Stimulated activated CD8-positive, alpha-beta memory T cell treated with anti-CD3 and anti-CD28 coated beads, Interleukin-7, amount 100 ng/mL, for 1 hour (primary cell): ENCODE results near the gene ZNF732.
"Not testable (repeated sequence)": the region's sequence is repeated elsewhere in the genome, so short reads cannot be mapped to it uniquely, and the experiment has no call there.

ENCODE experiments used
- DNase-seq, 2 donors: peaks; one replicate each; pipeline ENCODE4 v3.0.0-alpha.2; 2020; ENCODE audit warnings: low read depth in 2 of 2

Gene ZNF732

DNA sequence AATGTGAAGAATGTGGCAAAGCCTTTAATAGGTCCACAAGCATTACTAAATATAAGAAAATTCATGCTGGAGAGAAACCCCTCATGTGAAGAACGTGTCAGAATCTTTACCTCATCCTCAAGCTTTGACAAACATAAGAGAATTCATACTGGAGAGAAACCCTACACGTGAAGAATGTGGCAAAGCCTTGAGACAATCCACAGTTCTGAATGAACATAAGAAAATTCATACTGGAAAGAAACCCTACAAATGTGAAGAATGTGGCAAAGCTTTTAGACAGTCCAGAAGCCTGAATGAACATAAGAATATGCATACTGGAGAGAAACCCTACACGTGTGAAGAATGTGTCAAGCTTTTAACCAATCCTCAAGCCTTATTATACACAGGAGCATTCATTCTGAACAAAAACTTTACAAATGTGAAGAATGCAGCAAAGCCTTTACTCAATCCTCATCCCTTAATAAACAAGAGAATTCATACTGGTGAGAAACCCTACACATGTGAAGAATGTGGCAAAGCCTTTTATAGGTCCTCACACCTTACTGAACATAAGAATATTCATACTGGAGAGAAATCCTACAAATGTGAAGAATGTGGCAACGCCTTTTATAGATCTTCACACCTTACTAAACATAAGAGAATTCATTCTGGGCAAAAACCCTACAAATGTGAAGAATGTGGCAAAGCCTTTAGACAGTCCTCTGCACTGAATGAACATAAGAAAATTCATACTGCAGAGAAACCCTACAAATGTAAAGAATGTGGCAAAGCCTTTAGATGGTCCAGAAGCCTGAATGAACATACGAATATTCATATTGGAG, 51.1 kb downstream of the ZNF732 start:
- DNase-seq = no peak

DNA sequence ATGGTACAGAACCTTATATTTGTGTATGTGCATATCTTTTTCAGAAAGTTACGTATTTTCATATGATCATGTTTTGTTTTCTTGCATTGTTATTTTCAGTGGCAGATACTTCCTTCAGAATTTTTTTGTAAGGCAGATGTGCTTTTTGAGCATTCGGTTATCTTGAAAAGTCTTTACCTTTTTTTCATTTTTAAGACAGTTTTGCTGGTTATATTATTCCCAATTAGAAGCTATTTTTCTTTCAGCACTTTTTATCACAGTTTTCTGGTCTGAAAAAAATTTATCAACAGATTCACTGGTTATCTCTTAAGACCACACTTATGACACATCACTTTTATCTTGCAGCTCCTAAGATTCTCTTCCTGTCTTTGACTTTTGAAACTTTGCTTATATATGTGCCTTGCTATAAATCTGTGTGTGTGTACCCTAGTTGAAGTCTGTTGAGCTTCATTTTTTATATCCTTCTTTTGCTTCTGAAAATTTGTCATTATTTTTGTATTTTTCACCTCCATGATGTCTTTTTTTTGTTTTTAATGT, 53.1 kb downstream of the ZNF732 start:
- DNase-seq = no peak

DNA sequence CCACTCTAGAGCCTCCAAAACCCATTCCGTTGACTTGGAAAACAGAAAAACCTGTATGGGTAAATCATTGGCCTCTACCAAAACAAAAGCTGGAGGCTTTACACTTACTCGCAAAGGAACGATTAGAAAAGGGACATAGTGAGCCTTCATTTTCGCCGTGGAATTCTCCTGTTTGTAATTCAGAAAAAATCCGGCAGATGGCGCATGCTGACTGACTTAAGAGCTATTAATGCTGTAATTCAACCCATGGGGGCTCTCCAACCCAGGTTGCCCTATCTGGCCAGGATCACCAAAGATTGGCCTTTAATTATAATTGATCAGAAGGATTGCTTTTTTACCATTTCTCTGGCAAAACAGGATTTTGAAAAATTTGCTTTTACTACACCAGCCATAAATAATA, 60.8 kb downstream of the ZNF732 start:
- peak in 1 of 2 donors; percentile 14 for DNase-seq

DNA sequence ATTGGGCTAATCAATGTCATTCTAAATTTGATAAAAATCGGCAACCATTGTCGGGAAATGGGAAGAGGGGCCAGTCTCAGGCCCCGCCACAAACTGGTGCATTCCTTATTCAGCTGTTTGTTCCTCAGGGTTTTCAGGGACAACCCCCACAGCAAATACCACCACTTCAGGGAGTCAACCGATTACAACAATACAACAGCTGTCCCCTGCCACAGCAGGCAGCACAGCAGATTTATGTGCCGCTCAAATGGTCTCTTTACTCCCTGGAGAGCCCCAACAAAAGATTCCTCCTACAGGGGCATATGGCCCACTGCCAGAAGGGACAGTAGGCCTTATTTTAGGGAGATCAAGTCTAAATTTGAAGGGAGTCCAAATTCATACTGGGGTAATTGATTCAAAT, 61.8 kb downstream of the ZNF732 start:
- no peak for DNase-seq

DNA sequence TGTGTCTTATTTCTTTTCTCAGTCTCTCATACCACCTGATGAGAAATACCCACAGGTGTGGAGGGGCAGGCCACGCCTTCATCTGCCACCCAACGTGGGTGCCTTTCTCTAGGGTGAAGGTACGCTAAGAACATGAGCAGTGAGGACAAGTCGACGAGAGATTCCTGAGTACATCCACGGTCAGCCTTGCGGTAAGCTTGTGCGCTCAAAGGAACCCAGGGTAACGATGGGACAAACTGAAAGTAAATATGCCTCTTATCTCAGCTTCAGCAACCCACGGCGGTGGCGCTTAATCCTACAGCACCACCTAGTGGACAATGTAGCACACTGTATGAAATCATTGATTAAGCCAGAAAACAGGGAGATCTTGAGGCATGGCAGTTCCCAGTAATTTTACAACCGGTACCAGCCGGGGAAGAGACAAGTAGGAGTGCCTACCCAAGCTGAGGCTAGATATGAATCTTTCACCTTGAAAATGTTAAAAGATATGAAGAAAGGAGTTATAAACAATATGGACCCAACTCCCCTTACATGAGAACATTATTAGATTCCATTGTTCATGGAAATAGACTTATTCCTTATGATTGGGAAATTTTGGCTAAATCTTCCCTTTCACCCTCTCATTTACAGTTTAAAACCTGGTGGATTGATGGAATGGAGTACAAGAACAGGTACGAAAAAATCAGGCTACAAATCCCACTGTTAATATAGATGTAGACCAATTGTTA, 63.0 kb downstream of the ZNF732 start:
- peak; percentile 30 to 44 for DNase-seq

DNA sequence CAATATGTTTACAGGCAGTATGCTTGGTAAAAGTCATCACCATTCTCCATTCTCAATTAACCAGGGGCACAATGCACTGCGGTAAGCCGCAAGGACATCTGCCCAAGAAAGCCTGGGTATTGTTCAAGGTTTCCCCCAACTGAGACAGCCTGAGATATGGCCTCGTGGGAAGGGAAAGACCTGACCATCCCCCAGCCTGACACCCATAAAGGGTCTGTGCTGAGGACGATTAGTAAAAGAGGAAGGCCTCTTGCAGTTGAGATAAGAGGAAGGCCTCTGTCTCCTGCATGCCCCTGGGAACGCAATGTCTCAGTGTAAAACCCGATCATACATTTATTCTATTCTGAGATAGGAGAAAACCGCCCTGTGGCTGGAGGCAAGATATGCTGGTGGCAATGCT, 63.9 kb downstream of the ZNF732 start:
- DNase-seq = not testable (repeated sequence)

DNA sequence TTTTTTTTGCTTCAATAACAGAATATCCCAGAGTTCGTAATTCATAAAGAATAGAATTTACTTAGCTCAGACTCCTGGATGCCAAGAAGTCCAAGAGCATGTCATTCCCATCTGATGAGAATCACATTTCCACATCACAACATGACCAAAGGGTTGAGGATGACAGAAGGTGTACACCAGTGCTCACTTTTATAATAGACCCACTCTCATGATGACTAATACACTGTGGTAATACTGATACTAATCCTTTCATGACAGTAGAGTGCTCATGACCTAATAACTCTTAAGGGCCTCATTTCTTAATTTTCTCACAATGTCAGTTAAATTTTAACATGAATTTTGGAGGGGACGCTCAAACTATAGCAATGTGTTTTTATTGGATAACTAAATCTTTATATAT, 69.2 kb downstream of the ZNF732 start:
- DNase-seq = no peak

DNA sequence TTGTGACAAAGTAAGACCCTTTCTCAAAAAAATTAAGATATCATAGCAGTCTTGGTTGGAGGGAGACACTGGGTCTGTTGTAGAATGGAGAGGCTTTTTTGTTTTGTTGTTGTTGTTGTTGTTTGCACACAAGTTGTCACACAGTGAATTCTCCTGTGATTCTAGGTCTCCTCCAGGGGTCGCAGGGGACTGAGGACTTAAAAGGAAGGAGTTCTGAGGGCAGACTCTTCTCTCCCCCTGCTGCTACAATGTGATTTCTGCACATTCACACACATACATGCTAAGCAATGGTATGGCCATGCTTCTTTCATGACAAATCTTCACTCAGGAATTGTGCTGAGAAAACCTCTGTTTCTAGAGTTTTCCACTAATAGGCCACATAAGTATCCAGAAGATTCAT, 71.1 kb downstream of the ZNF732 start:
- no peak for DNase-seq

DNA sequence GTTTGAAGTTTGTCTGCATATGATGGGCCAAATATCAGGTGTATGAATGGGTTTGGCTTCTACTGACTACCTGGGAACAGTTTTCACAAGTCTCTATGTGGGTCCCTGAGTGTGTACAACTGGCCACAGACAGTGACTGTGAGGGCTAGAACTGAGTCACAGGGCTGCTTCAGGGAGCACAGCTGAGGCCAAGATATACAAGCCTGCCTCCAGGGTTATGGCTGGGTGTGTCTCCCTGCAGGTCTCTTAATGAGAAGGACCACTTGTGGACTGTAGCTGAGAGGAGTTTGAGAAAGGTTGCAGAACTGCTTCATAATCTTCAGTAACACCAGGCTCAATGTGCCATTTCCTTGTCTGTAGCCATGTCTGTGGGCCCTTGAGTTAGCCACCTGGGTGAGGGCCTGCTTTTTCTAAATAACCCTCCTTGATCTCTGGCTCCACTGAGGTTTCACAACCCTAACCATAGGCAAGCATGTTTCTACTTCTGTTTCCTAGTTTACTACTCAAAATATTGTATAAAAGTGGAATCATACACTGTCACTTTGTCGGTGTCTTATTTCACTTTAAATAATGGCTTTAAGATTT, 81.3 kb downstream of the ZNF732 start:
- no peak for DNase-seq
